Measurements from ENCODE around the gene DIPK2A. TPM values are rescaled to one million over a fixed set of nuclear protein-coding genes. Genes with fewer than 3 reads are reported as not detected.

Gene DIPK2A
- total and polyA plus RNA-seq, 2 experiments from 2014 or later, result 19.0 to 38.5 TPM

DNA sequence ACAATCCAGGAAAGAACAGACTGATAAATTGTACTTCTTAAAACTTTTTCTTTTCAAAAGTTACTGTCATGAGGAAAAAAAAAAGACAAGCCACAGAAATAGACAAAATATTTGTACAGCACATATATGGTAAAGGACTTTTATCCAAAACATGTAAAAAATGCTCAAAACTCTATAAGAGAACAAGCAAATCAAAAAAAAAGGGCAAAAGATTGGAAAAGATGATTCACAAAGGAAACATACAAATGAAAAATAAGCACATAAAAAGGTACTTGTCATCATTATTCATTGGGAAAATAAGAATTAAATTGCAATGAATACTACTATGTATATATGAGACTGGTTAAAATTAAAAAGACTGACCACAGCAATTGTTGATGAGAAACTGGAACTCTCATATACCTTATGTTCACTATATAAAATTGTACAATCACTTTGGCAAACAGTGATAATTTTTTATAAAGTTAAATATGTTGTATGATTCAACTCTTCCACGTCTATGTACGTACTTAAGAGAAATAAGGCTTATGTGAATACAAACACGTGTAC, 39.7 kb downstream of the DIPK2A start:
- ATAC-seq, result no peak
- no peaks in the 10 kb centered on the region for H4K20me1 ChIP-seq (replicated peaks; ENCODE audit: insufficient read depth)
- H3K27ac Mint-ChIP-seq, result no peak overlapping the region
- no peak overlapping the region for H3K4me2 ChIP-seq
- H2AFZ ChIP-seq, result no peak overlapping the region
- no peak overlapping the region for H3K4me3 ChIP-seq
- no peaks in the 10 kb centered on the region for H3K36me3 Mint-ChIP-seq (ENCODE audit: low read depth)
- no peak for DNase-seq (ENCODE audit: low spot score)
- H3K9me2 ChIP-seq (ENCODE audit: insufficient read depth), result no peaks in the 10 kb centered on the region
- H3K4me1 ChIP-seq (ENCODE audit: insufficient read depth), result no peaks in the 10 kb centered on the region
- no peaks in the 10 kb centered on the region; the same call in 2 of the 3 replicates for H3K4me1 Mint-ChIP-seq
- H3K36me3 ChIP-seq (ENCODE audit: insufficient read depth), result no peaks in the 10 kb centered on the region
- H3K4me3 Mint-ChIP-seq, result no peak overlapping the region
- TF ChIP-seq JUNB (IDR thresholded peaks at IDR 0.05; ENCODE audit: unreplicated experiment) (no peak), EZH2 (IDR thresholded peaks at IDR 0.05; ENCODE audit: low read depth, unreplicated experiment) (no peak), NANOG (IDR thresholded peaks at IDR 0.05; ENCODE audit: borderline replicate concordance) (no peak), ZNF114 (CRISPR knock-in tag; IDR thresholded peaks at IDR 0.05) (no peak), EZH2phosphoT487 (IDR thresholded peaks at IDR 0.05; ENCODE audit: unreplicated experiment) (no peak), CREB1 (CRISPR knock-in tag; IDR thresholded peaks at IDR 0.05; ENCODE audit: low read depth) (no peak), POLR2AphosphoS5 (IDR thresholded peaks at IDR 0.05; ENCODE audit: low read depth) (no peak), ZNF331 (CRISPR knock-in tag; IDR thresholded peaks at IDR 0.05; ENCODE audit: low read depth) (no peak), STAT1 (IDR thresholded peaks at IDR 0.05; ENCODE audit: unreplicated experiment) (no peak)
- TF ChIP-seq, protein P1, sequence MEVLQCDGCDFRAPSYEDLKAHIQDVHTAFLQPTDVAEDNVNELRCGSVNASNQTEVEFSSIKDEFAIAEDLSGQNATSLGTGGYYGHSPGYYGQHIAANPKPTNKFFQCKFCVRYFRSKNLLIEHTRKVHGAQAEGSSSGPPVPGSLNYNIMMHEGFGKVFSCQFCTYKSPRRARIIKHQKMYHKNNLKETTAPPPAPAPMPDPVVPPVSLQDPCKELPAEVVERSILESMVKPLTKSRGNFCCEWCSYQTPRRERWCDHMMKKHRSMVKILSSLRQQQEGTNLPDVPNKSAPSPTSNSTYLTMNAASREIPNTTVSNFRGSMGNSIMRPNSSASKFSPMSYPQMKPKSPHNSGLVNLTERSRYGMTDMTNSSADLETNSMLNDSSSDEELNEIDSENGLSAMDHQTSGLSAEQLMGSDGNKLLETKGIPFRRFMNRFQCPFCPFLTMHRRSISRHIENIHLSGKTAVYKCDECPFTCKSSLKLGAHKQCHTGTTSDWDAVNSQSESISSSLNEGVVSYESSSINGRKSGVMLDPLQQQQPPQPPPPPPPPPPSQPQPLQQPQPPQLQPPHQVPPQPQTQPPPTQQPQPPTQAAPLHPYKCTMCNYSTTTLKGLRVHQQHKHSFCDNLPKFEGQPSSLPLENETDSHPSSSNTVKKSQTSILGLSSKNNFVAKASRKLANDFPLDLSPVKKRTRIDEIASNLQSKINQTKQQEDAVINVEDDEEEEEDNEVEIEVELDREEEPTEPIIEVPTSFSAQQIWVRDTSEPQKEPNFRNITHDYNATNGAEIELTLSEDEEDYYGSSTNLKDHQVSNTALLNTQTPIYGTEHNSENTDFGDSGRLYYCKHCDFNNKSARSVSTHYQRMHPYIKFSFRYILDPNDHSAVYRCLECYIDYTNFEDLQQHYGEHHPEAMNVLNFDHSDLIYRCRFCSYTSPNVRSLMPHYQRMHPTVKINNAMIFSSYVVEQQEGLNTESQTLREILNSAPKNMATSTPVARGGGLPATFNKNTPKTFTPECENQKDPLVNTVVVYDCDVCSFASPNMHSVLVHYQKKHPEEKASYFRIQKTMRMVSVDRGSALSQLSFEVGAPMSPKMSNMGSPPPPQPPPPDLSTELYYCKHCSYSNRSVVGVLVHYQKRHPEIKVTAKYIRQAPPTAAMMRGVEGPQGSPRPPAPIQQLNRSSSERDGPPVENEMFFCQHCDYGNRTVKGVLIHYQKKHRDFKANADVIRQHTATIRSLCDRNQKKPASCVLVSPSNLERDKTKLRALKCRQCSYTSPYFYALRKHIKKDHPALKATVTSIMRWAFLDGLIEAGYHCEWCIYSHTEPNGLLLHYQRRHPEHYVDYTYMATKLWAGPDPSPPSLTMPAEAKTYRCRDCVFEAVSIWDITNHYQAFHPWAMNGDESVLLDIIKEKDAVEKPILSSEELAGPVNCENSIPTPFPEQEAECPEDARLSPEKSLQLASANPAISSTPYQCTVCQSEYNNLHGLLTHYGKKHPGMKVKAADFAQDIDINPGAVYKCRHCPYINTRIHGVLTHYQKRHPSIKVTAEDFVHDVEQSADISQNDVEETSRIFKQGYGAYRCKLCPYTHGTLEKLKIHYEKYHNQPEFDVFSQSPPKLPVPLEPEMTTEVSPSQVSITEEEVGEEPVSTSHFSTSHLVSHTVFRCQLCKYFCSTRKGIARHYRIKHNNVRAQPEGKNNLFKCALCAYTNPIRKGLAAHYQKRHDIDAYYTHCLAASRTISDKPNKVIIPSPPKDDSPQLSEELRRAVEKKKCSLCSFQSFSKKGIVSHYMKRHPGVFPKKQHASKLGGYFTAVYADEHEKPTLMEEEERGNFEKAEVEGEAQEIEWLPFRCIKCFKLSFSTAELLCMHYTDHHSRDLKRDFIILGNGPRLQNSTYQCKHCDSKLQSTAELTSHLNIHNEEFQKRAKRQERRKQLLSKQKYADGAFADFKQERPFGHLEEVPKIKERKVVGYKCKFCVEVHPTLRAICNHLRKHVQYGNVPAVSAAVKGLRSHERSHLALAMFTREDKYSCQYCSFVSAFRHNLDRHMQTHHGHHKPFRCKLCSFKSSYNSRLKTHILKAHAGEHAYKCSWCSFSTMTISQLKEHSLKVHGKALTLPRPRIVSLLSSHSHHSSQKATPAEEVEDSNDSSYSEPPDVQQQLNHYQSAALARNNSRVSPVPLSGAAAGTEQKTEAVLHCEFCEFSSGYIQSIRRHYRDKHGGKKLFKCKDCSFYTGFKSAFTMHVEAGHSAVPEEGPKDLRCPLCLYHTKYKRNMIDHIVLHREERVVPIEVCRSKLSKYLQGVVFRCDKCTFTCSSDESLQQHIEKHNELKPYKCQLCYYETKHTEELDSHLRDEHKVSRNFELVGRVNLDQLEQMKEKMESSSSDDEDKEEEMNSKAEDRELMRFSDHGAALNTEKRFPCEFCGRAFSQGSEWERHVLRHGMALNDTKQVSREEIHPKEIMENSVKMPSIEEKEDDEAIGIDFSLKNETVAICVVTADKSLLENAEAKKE (CRISPR knock-in tag; IDR thresholded peaks at IDR 0.05), result no peak
- TF ChIP-seq, protein P2, sequence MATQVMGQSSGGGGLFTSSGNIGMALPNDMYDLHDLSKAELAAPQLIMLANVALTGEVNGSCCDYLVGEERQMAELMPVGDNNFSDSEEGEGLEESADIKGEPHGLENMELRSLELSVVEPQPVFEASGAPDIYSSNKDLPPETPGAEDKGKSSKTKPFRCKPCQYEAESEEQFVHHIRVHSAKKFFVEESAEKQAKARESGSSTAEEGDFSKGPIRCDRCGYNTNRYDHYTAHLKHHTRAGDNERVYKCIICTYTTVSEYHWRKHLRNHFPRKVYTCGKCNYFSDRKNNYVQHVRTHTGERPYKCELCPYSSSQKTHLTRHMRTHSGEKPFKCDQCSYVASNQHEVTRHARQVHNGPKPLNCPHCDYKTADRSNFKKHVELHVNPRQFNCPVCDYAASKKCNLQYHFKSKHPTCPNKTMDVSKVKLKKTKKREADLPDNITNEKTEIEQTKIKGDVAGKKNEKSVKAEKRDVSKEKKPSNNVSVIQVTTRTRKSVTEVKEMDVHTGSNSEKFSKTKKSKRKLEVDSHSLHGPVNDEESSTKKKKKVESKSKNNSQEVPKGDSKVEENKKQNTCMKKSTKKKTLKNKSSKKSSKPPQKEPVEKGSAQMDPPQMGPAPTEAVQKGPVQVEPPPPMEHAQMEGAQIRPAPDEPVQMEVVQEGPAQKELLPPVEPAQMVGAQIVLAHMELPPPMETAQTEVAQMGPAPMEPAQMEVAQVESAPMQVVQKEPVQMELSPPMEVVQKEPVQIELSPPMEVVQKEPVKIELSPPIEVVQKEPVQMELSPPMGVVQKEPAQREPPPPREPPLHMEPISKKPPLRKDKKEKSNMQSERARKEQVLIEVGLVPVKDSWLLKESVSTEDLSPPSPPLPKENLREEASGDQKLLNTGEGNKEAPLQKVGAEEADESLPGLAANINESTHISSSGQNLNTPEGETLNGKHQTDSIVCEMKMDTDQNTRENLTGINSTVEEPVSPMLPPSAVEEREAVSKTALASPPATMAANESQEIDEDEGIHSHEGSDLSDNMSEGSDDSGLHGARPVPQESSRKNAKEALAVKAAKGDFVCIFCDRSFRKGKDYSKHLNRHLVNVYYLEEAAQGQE (IDR thresholded peaks at IDR 0.05; ENCODE audit: unreplicated experiment), result no peak
- TF ChIP-seq, protein P3, sequence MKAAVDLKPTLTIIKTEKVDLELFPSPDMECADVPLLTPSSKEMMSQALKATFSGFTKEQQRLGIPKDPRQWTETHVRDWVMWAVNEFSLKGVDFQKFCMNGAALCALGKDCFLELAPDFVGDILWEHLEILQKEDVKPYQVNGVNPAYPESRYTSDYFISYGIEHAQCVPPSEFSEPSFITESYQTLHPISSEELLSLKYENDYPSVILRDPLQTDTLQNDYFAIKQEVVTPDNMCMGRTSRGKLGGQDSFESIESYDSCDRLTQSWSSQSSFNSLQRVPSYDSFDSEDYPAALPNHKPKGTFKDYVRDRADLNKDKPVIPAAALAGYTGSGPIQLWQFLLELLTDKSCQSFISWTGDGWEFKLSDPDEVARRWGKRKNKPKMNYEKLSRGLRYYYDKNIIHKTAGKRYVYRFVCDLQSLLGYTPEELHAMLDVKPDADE (IDR thresholded peaks at IDR 0.05), result no peak
- TF ChIP-seq, protein P4, sequence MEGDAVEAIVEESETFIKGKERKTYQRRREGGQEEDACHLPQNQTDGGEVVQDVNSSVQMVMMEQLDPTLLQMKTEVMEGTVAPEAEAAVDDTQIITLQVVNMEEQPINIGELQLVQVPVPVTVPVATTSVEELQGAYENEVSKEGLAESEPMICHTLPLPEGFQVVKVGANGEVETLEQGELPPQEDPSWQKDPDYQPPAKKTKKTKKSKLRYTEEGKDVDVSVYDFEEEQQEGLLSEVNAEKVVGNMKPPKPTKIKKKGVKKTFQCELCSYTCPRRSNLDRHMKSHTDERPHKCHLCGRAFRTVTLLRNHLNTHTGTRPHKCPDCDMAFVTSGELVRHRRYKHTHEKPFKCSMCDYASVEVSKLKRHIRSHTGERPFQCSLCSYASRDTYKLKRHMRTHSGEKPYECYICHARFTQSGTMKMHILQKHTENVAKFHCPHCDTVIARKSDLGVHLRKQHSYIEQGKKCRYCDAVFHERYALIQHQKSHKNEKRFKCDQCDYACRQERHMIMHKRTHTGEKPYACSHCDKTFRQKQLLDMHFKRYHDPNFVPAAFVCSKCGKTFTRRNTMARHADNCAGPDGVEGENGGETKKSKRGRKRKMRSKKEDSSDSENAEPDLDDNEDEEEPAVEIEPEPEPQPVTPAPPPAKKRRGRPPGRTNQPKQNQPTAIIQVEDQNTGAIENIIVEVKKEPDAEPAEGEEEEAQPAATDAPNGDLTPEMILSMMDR (conservative IDR thresholded peaks at IDR 0.05; ENCODE audit: low read depth in 2 of 2), result no peak
- H3F3A ChIP-seq (replicated peaks; ENCODE audit: low read depth), result no peaks in the 10 kb centered on the region
- H3K27ac ChIP-seq (ENCODE audit: low read depth), result no peak overlapping the region
- H3K9me3 Mint-ChIP-seq, result no peaks in the 10 kb centered on the region
- H3K27me3 Mint-ChIP-seq (ENCODE audit: insufficient read depth, low read depth, poor library complexity), result no peaks in the 10 kb centered on the region
- H3K79me2 ChIP-seq (replicated peaks; ENCODE audit: insufficient read depth), result no peaks in the 10 kb centered on the region
- H3K27me3 ChIP-seq (ENCODE audit: insufficient read depth), result no peaks in the 10 kb centered on the region
